GM19023 (cell line): ENCODE data around the gene NDUFS3.
"Not testable (repeated sequence)": the region's sequence is repeated elsewhere in the genome, so short reads cannot be mapped to it uniquely, and the experiment has no call there.

ENCODE experiments used
- ATAC-seq: cut with Tn5 transposase; IDR thresholded peaks from one replicate; pipeline ENCODE4 v1.9.1; 2021; ENCODE audit warnings: mild to moderate bottlenecking, moderate library complexity; ENCODE audit not compliant: unreplicated experiment

NDUFS3 gene

GRCh38 chr11:47578524-47579494 lies at the start of gene NDUFS3, which contains the start of gene KBTBD4:
NDUFS3 (plus strand) TSS chr11:47579074; CDS start chr11:47579092, 18 bp downstream.
KBTBD4 (minus strand) TSS chr11:47578970; CDS start chr11:47578951, 19 bp downstream.
- ATAC-seq = peak; percentile 89

- no peak for ATAC-seq
Measured at GRCh38 chr11:47529951-47530350, 48.9 kb upstream of the NDUFS3 start.

GRCh38 chr11:47530721-47531120 lies 48.2 kb upstream of the NDUFS3 start:
- ATAC-seq = not testable (repeated sequence)

- ATAC-seq = no peak
Measured at GRCh38 chr11:47531666-47532065, 47.2 kb upstream of the NDUFS3 start.

- ATAC-seq = no peak
Measured at GRCh38 chr11:47532597-47533213, 46.2 kb upstream of the NDUFS3 start.

- no peak for ATAC-seq
Measured at GRCh38 chr11:47533690-47534151, 45.2 kb upstream of the NDUFS3 start.

- no peak for ATAC-seq
Measured at GRCh38 chr11:47534704-47535251, 44.1 kb upstream of the NDUFS3 start.

- no peak for ATAC-seq
Measured at GRCh38 chr11:47536915-47537314, 42.0 kb upstream of the NDUFS3 start.

- ATAC-seq = no peak
Measured at GRCh38 chr11:47538741-47539565, 39.9 kb upstream of the NDUFS3 start.

GRCh38 chr11:47539681-47540039 lies 39.2 kb upstream of the NDUFS3 start:
- ATAC-seq = no peak

GRCh38 chr11:47541070-47541469 lies 37.8 kb upstream of the NDUFS3 start:
- no peak for ATAC-seq

GRCh38 chr11:47545298-47545697 lies 33.6 kb upstream of the NDUFS3 start:
- ATAC-seq = no peak

GRCh38 chr11:47546274-47546673 lies 32.6 kb upstream of the NDUFS3 start:
- not testable (repeated sequence) for ATAC-seq

GRCh38 chr11:47550288-47551047 lies 28.4 kb upstream of the NDUFS3 start:
- no peak for ATAC-seq

- no peak for ATAC-seq
Measured at GRCh38 chr11:47551086-47551485, 27.8 kb upstream of the NDUFS3 start.

GRCh38 chr11:47552056-47552565 lies 26.8 kb upstream of the NDUFS3 start:
- peak; percentile 5 for ATAC-seq

- peak; percentile 90 for ATAC-seq
Measured at GRCh38 chr11:47552566-47553405, 26.1 kb upstream of the NDUFS3 start, which contains the start of gene CELF1. CELF1 (minus strand) TSS chr11:47553132; CDS start chr11:47499523, 53,609 bp downstream.

- ATAC-seq = peak; percentile 19
Measured at GRCh38 chr11:47553406-47553743, 25.5 kb upstream of the NDUFS3 start.

- not testable (repeated sequence) for ATAC-seq
Measured at GRCh38 chr11:47557004-47557403, 21.9 kb upstream of the NDUFS3 start.
